ENCODE measurements around the gene IFT52.

The IFT52 gene

GRCh38 chr20:43676368-43676767 is 85.6 kb downstream of the IFT52 start:
- no peak for DNase-seq (ENCODE audit: low read depth)
- H3K4me3 ChIP-seq (ENCODE audit: low read depth, low read length): no peak overlapping the region

GRCh38 chr20:43680981-43681380 is 90.2 kb downstream of the IFT52 start:
- DNase-seq (ENCODE audit: low read depth): no peak
- H3K4me3 ChIP-seq (ENCODE audit: low read depth, low read length): no peak overlapping the region

- H3K4me3 ChIP-seq (ENCODE audit: low read depth, low read length): no peak overlapping the region
- no peak for DNase-seq (ENCODE audit: low read depth)
Measured at GRCh38 chr20:43681468-43681942, 90.8 kb downstream of the IFT52 start.

GRCh38 chr20:43681991-43682410 is 91.3 kb downstream of the IFT52 start:
- no peak overlapping the region for H3K4me3 ChIP-seq (ENCODE audit: low read depth, low read length)
- DNase-seq (ENCODE audit: low read depth): no peak

GRCh38 chr20:43682446-43682845 is 91.7 kb downstream of the IFT52 start:
- H3K4me3 ChIP-seq (ENCODE audit: low read depth, low read length): no peak overlapping the region
- DNase-seq (ENCODE audit: low read depth): no peak

GRCh38 chr20:43686820-43687219 is 96.1 kb downstream of the IFT52 start:
- DNase-seq (ENCODE audit: low read depth): no peak
- no peak overlapping the region for H3K4me3 ChIP-seq (ENCODE audit: low read depth, low read length)

- no peak for DNase-seq (ENCODE audit: low read depth)
- no peak overlapping the region for H3K4me3 ChIP-seq (ENCODE audit: low read depth, low read length)
Measured at GRCh38 chr20:43689165-43689564, 98.4 kb downstream of the IFT52 start.

- H3K4me3 ChIP-seq (ENCODE audit: low read depth, low read length): no peak overlapping the region
- no peak for DNase-seq (ENCODE audit: low read depth)
Measured at GRCh38 chr20:43690943-43691598, 100.3 kb downstream of the IFT52 start.

GRCh38 chr20:43691928-43692524 is 101.3 kb downstream of the IFT52 start:
- DNase-seq (ENCODE audit: low read depth): no peak
- no peak overlapping the region for H3K4me3 ChIP-seq (ENCODE audit: low read depth, low read length)

GRCh38 chr20:43694763-43695162 is 104.0 kb downstream of the IFT52 start:
- no peak overlapping the region for H3K4me3 ChIP-seq (ENCODE audit: low read depth, low read length)
- DNase-seq (ENCODE audit: low read depth): no peak

- no peak overlapping the region for H3K4me3 ChIP-seq (ENCODE audit: low read depth, low read length)
- DNase-seq (ENCODE audit: low read depth): no peak
Measured at GRCh38 chr20:43695571-43695970, 104.8 kb downstream of the IFT52 start.
